ENCODE data around the gene PTPN2.

Gene PTPN2

DNA sequence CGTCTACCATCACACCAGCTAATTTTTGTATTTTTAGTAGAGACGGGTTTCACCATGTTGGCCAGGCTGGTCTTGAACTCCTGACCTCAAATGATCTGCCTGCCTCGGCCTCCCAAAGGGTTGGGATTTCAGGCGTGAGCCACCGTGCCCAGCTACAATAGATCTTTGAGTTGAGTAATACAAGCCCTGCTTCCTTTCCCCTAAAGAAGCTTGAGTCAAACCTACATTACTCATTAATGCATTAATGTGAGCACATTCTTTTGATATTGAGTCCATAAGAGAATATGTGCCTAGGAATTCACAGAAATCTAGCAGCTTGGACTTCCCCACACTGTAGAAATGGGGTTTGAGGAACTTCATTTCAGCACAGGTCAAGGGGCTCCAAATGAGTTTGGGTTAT, 141.6 kb downstream of the PTPN2 start:
- Histone ChIP-seq H3K9me3 (ENCODE audit: control insufficient read depth, insufficient read depth, low read depth, low read length) (no peaks in the 10 kb centered on the region), H3K4me1 (ENCODE audit: control insufficient read depth, insufficient read depth, low read length) (peaks cover 6% of the 10 kb centered on the region; the same call in 1 of the 2 replicates), H3K4me3 (ENCODE audit: low read depth, low read length) (no peak overlapping the region), H3K36me3 (ENCODE audit: control insufficient read depth in 2 of 2, insufficient read depth in 1 of 2, low read length in 2 of 2) (no peaks in the 10 kb centered on the region), H3K27ac (ENCODE audit: extremely low read depth, low read depth, low read length) (no peak overlapping the region)
- TF ChIP-seq ZNF571 (tag by site-specific recombination; IDR thresholded peaks at IDR 0.05) (no peak), ZEB2 (tag by site-specific recombination; IDR thresholded peaks at IDR 0.05) (no peak), PRDM1 (tag by site-specific recombination; IDR thresholded peaks at IDR 0.05) (no peak), ZNF155 (tag by site-specific recombination; IDR thresholded peaks at IDR 0.05) (no peak), ZNF529 (tag by site-specific recombination; IDR thresholded peaks at IDR 0.05; ENCODE audit: insufficient replicate concordance) (no peak), KLF7 (tag by site-specific recombination; IDR thresholded peaks at IDR 0.05; ENCODE audit: borderline replicate concordance) (no peak), ZNF518A (tag by site-specific recombination; conservative IDR thresholded peaks at IDR 0.05; ENCODE audit: low read depth) (no peak), ZIC2 (tag by site-specific recombination; IDR thresholded peaks at IDR 0.05) (no peak), ZSCAN30 (tag by site-specific recombination; IDR thresholded peaks at IDR 0.05) (no peak)
- TF ChIP-seq, protein P1, sequence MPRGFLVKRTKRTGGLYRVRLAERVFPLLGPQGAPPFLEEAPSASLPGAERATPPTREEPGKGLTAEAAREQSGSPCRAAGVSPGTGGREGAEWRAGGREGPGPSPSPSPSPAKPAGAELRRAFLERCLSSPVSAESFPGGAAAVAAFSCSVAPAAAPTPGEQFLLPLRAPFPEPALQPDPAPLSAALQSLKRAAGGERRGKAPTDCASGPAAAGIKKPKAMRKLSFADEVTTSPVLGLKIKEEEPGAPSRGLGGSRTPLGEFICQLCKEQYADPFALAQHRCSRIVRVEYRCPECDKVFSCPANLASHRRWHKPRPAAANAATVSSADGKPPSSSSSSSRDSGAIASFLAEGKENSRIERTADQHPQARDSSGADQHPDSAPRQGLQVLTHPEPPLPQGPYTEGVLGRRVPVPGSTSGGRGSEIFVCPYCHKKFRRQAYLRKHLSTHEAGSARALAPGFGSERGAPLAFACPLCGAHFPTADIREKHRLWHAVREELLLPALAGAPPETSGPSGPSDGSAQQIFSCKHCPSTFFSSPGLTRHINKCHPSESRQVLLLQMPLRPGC (tag by site-specific recombination; IDR thresholded peaks at IDR 0.05) = no peak
- CTCF ChIA-PET = interaction anchor here (0.6 to 7.2 kb wide), 6 partner anchors 15 to 193 kb away, joined by 3 to 70 read pairs (median 6); no protein-coding TSS in a partner anchor
- POLR2A ChIA-PET = interaction anchor here (0.5 to 1.2 kb wide), 2 partner anchors 141 to 249 kb away, joined by 3 to 5 read pairs; partner anchors contain the start of gene CEP192
